Sigmoid colon (tissue), 7 donors: ENCODE results near the gene SPTBN5. TPM values are rescaled to one million over a fixed set of nuclear protein-coding genes. Genes with fewer than 3 reads are reported as not detected.
A peak's percentile ranks its signal among the peaks of the same experiment; 100 is the strongest.

ENCODE experiments used
- DNase-seq: peaks from one replicate; pipeline ENCODE4 v3.0.0-alpha.2; 2019
- H3K27ac ChIP-seq, 4 donors: fragments of 200-600 bp; sonication (generic); one replicate each; pipeline ENCODE4 v1.5.1; 2016 to 2019; ENCODE audit warnings: mild to moderate bottlenecking in 1 of 4
- H3K27me3 ChIP-seq, 3 donors: fragments of 200-600 bp; sonication (generic); one replicate each; pipeline ENCODE4 v1.5.1; 2019; ENCODE audit warnings: mild to moderate bottlenecking in 1 of 3
- H3K36me3 ChIP-seq, 4 donors: fragments of 200-600 bp; sonication (generic); one replicate each; pipeline ENCODE4 v1.5.1; 2016 to 2019
- H3K4me1 ChIP-seq, 4 donors: fragments of 200-600 bp; sonication (generic); one replicate each; pipeline ENCODE4 v1.5.1; 2017 to 2019
- H3K4me3 ChIP-seq, 4 donors: fragments of 200-600 bp; sonication (generic); one replicate each; pipeline ENCODE4 v1.5.1; 2017 to 2019; ENCODE audit warnings: mild to moderate bottlenecking in 2 of 4, moderate library complexity in 1 of 4
- H3K9me3 ChIP-seq, 4 donors: fragments of 200-600 bp in 3 of 4; sonication (generic) in 3 of 4; one replicate each; pipeline versions ENCODE4 v1.5.1 to v1.6.1; 2013 to 2019
- CTCF ChIP-seq, 4 experiments: fragments of 450-650 bp in 3 of 4; fragments of 200-600 bp in 1 of 4; IDR thresholded peaks; one replicate each; pipeline ENCODE4 v1.5.1; 2016 to 2019; ENCODE audit warnings: antibody characterized with exemption in 4 of 4, mild to moderate bottlenecking in 3 of 4, moderate library complexity in 2 of 4
- EP300 ChIP-seq, 4 donors: sonication (generic); formaldehyde crosslinking; IDR thresholded peaks; one replicate each; pipeline ENCODE4 v1.6.1; 2017; ENCODE audit warnings: antibody characterized with exemption in 4 of 4
- POLR2A ChIP-seq, 2 donors: fragments of 450-650 bp; IDR thresholded peaks; one replicate each; pipeline ENCODE4 v1.6.1; 2016; ENCODE audit warnings: antibody characterized with exemption in 2 of 2, mild to moderate bottlenecking in 2 of 2, moderate library complexity in 2 of 2
- POLR2AphosphoS5 ChIP-seq, 4 donors: sonication (generic); formaldehyde crosslinking; IDR thresholded peaks; one replicate each; pipeline ENCODE4 v1.6.1; 2017; ENCODE audit warnings: antibody characterized with exemption in 4 of 4
- WGBS, 2 donors: extraction: QIAGEN DNeasy Blood & Tissue Kit; methylation state at CpG; one replicate each; pipeline ENCODE4 v1.1.7; 2013; 5-methylcytosine and 5-hydroxymethylcytosine counted together
- intact Hi-C: fragments of 100-400 bp; cut with DNase I; formaldehyde crosslinking; loops from one replicate; pipeline ENCODE4 v1.15.1; 2023
- polyA plus RNA-seq, 3 donors: library from polyadenylated mRNA; stranded (reverse); fragments of 200-250 nt; gene quantifications; one replicate each; pipeline ENCODE4 v1.2.3, GENCODE V29; 2013
- total RNA-seq, 4 donors: library from RNA; depleted of rRNA; stranded (reverse); fragments of >200 nt; gene quantifications; one replicate each; pipeline ENCODE4 v1.1.0, GENCODE V29; 2016
- donor health status: healthy with polysubstance abuse.
- donor health status: Bipolar disorder and iron deficiency.
- donor health status: healthy.

SPTBN5 gene
- total and polyA plus RNA-seq, 7 donors: under 0.01 to 2.3 (median 0.60) TPM

DNA sequence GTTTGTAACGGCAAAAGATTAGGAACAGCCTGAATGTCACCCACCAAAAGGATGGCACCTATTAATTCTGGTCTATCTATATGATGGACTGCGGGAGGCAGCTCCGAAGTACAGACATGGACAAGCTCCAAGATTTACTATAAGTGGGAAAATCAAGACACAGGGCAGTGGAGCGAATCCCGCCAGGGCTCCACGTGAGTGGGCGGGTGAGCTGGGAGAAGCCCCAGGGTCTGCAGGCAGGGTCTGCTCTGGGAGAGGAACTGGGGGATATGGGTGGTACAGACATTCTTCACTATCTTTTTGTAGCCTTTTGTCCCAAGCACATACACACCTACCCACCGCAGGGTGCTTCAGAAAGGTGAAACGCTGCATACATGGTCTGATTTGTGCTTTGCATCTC, 38.2 kb upstream of the SPTBN5 start:
- H3K4me1 ChIP-seq: peaks cover 0 to 41% (median 33%) of the 10 kb centered on the region in 4 donors
- H3K9me3 ChIP-seq: no peaks in the 10 kb centered on the region
- no peak overlapping the region for H3K4me3 ChIP-seq
- no peaks in the 10 kb centered on the region for H3K36me3 ChIP-seq
- TF ChIP-seq CTCF (IDR thresholded peaks at IDR 0.05) (no peak), EP300 (IDR thresholded peaks at IDR 0.05) (no peak), POLR2AphosphoS5 (IDR thresholded peaks at IDR 0.05) (no peak), POLR2A (IDR thresholded peaks at IDR 0.05) (no peak)
- 95 to 97% methylated on average over 9 of the region's 9 CpGs for WGBS, 2 donors
- no peaks in the 10 kb centered on the region for H3K27me3 ChIP-seq
- H3K27ac ChIP-seq: peak overlapping the region in 1 of 4 donors; percentile 1
- no peak for DNase-seq
- intact Hi-C loops: no loop called here

DNA sequence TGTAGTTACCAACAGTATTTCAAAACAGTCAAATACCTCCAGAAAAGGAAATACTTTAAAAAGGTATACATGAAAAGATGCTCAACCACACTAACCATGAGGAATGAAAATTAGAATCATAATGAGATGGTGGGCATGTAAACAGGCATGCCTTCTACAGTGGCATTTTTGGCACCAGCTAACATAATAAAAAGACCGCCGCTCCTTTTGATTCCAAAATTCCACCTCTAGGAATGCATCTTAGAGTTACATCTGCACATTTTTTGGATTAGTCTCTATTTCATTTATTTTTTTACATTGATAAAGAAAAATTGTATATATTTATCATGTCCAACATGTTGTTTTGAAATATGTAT, 37.0 kb upstream of the SPTBN5 start:
- 93 to 94% methylated on average over 2 of the region's 2 CpGs for WGBS, 2 donors
- no peak for TF ChIP-seq EP300 (IDR thresholded peaks at IDR 0.05)
- TF ChIP-seq POLR2AphosphoS5 (IDR thresholded peaks at IDR 0.05): peak in 1 of 4 donors; percentile 0
- H3K27ac ChIP-seq: peak overlapping the region in 3 of 4 donors; percentile 54 to 64 (median 60)
- no peak overlapping the region for H3K4me3 ChIP-seq
- intact Hi-C loops: no loop called here
- H3K4me1 ChIP-seq: peaks cover 0 to 46% (median 35%) of the 10 kb centered on the region in 4 donors
- H3K36me3 ChIP-seq: no peaks in the 10 kb centered on the region
- H3K27me3 ChIP-seq: no peaks in the 10 kb centered on the region
- no peaks in the 10 kb centered on the region for H3K9me3 ChIP-seq
- DNase-seq: no peak

DNA sequence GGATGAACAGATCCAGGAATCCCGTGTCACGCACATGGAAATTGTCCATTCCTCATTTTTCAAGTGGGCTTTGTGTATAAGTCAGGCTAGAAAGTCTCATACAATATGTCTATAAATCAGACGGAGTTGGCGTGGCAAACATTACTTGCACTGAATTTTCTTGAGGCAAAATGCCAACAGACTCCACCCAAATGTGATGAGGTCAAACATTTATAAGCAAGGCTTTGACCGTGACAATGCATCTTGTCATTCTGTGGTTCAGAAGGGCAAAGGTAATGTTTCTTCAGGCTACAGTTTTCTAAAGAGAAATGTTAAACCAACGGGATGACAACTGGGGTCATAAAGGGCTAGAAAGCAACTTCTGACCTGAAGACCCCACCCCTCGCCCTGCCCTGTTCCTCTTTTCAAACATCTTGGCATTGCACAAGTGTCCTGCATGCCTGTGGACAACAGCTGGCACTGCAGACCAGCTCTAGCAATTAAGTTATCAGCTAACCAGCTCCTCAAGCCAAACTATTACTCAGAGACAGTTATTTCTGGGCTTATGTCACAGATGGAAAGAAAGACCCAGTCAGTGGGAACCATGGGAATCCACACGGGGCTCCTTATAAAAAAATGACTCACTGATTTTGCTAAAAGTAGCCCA, 36.5 kb upstream of the SPTBN5 start:
- TF ChIP-seq CTCF (IDR thresholded peaks at IDR 0.05) (no peak), POLR2AphosphoS5 (IDR thresholded peaks at IDR 0.05) (peak in 2 of 4 donors; percentile 25)
- Histone ChIP-seq H3K4me3 (no peak overlapping the region), H3K9me3 (no peaks in the 10 kb centered on the region), H3K27ac (peak overlapping the region; percentile 54 to 64 (median 57)), H3K27me3 (no peaks in the 10 kb centered on the region), H3K4me1 (peaks cover 0 to 46% (median 35%) of the 10 kb centered on the region in 4 donors), H3K36me3 (no peaks in the 10 kb centered on the region)
- intact Hi-C loops: no loop called here
- 17 to 56% methylated on average over 8 of the region's 8 CpGs for WGBS, 2 donors
- DNase-seq: no peak

DNA sequence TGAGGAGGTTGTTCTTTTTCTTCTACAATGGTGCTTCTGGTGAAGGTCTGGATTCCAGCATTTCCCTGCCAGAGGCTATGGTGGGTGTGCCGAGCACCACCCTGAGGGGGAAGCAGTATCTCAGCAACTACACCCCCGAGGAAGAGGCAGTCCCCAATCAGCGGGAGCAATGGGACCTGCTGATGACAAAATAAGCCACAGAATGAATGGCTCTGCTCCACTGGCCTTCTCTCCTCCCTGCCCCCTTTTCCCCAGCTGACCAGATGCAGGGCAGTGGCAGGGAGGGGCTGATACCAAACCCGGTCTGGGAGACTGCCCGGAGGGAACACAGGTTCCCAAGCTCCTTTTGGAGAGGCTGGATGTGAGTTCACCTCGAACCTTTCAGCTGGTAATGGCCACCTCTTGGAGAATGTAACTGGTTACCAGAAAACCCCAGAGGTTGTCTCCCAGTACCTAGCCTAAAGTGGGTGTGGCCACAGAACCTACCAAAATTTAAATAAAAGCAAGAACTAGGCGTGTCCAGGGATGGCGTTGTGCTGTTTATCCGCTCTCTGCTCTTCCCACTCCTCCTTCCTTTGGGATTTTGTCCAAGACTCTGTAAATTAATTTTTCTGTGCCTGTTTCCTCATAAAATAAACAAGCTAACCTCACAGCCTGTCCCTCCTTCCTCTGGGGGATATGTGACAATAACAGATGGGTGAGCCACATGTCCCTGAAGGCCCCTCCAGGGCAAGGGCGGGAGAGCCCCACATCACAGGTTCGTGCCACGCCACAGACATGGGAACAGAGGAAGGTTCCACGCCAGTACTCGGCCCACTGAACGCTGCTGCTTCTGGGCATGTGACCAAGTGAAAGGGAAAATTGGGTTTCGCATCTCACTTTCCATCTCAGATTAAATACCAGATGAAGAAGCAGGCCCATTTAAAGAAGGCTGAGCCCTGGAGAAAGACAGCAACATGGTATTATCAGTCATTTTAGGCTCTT, 35.1 kb upstream of the SPTBN5 start:
- no peaks in the 10 kb centered on the region for H3K27me3 ChIP-seq
- H3K9me3 ChIP-seq: no peaks in the 10 kb centered on the region
- DNase-seq: no peak
- WGBS, 2 donors: 41 to 42% methylated on average over 16 of the region's 16 CpGs
- peaks cover 0 to 46% (median 35%) of the 10 kb centered on the region in 4 donors for H3K4me1 ChIP-seq
- no peak overlapping the region for H3K4me3 ChIP-seq
- no peaks in the 10 kb centered on the region for H3K36me3 ChIP-seq
- no peak for TF ChIP-seq EP300 (IDR thresholded peaks at IDR 0.05)
- peak in 1 of 4 donors; percentile 7 for TF ChIP-seq POLR2AphosphoS5 (IDR thresholded peaks at IDR 0.05)
- intact Hi-C loops: no loop called here
- H3K27ac ChIP-seq: peak overlapping the region; percentile 54 to 64 (median 57)

- no peak for TF ChIP-seq CTCF (IDR thresholded peaks at IDR 0.05)
- no peak for TF ChIP-seq EP300 (IDR thresholded peaks at IDR 0.05)
- no peak for TF ChIP-seq POLR2A (IDR thresholded peaks at IDR 0.05)
- no peak for TF ChIP-seq POLR2AphosphoS5 (IDR thresholded peaks at IDR 0.05)
- WGBS, 2 donors: 42 to 70% methylated on average over 6 of the region's 6 CpGs
- H3K9me3 ChIP-seq: no peaks in the 10 kb centered on the region
- peak overlapping the region; percentile 54 to 64 (median 57) for H3K27ac ChIP-seq
- no peak overlapping the region for H3K4me3 ChIP-seq
- DNase-seq: no peak
- H3K27me3 ChIP-seq: no peaks in the 10 kb centered on the region
- H3K4me1 ChIP-seq: peaks cover 0 to 46% (median 35%) of the 10 kb centered on the region in 4 donors
- intact Hi-C loops: no loop called here
- no peaks in the 10 kb centered on the region for H3K36me3 ChIP-seq
These were observed 34.2 kb upstream of the SPTBN5 start for GRCh38 chr15:41928100-41928499.
